Retinal pigment epithelial cell (primary cell): ENCODE measurements around the gene PDZRN3.

Experiments used
- DNase-seq: peaks from one replicate; pipeline ENCODE4 v3.0.0-alpha.2; 2010; ENCODE audit warnings: low read depth
- H3K4me3 ChIP-seq: 2 replicates; pipeline ENCODE4 v1.5.1; 2011; ENCODE audit warnings: mild to moderate bottlenecking, low read length, control low read depth, moderate library complexity
- TF ChIP-seq, protein P1 (sequence below): conservative IDR thresholded peaks from 2 replicates; pipeline ENCODE4 v1.5.1; 2011; ENCODE audit warnings: low read depth, low read length, control low read depth, inconsistent platforms

The PDZRN3 gene

GRCh38 chr3:73653351-73653750 lies 28.6 kb upstream of the PDZRN3 start:
- DNase-seq = no peak
- no peak overlapping the region for H3K4me3 ChIP-seq
- TF ChIP-seq, protein P1, sequence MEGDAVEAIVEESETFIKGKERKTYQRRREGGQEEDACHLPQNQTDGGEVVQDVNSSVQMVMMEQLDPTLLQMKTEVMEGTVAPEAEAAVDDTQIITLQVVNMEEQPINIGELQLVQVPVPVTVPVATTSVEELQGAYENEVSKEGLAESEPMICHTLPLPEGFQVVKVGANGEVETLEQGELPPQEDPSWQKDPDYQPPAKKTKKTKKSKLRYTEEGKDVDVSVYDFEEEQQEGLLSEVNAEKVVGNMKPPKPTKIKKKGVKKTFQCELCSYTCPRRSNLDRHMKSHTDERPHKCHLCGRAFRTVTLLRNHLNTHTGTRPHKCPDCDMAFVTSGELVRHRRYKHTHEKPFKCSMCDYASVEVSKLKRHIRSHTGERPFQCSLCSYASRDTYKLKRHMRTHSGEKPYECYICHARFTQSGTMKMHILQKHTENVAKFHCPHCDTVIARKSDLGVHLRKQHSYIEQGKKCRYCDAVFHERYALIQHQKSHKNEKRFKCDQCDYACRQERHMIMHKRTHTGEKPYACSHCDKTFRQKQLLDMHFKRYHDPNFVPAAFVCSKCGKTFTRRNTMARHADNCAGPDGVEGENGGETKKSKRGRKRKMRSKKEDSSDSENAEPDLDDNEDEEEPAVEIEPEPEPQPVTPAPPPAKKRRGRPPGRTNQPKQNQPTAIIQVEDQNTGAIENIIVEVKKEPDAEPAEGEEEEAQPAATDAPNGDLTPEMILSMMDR = no peak

GRCh38 chr3:73652896-73653295 lies 28.2 kb upstream of the PDZRN3 start:
- no peak for DNase-seq
- no peak overlapping the region for H3K4me3 ChIP-seq
- TF ChIP-seq, protein P1 = no peak

GRCh38 chr3:73637042-73637441 lies 12.3 kb upstream of the PDZRN3 start:
- TF ChIP-seq, protein P1 = no peak
- H3K4me3 ChIP-seq = no peak overlapping the region
- DNase-seq = no peak

GRCh38 chr3:73635254-73635653 lies 10.5 kb upstream of the PDZRN3 start:
- TF ChIP-seq, protein P1 = no peak
- DNase-seq = no peak
- H3K4me3 ChIP-seq = no peak overlapping the region

DNA sequence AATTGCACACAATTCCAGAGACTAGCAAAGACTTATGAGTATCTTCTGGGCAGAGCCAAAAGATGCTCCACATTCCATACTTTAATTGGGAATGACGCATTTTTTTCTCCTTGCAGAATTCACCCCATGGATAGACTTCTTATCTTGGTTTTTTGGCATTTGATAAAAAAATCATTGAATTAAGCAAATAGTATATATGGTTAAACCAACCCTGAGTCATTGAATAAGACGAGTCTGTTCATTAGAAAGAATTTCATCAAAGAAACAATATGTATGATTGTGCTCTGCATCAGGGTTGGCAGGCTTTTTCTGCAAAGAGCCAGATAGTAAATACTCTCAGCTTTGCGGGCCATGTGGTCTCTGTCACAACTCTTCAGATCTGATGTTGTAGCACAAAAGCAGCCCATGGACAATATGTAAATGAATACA lies 9.2 kb upstream of the PDZRN3 start:
- DNase-seq = no peak
- TF ChIP-seq, protein P1 = no peak
- H3K4me3 ChIP-seq = no peak overlapping the region

DNA sequence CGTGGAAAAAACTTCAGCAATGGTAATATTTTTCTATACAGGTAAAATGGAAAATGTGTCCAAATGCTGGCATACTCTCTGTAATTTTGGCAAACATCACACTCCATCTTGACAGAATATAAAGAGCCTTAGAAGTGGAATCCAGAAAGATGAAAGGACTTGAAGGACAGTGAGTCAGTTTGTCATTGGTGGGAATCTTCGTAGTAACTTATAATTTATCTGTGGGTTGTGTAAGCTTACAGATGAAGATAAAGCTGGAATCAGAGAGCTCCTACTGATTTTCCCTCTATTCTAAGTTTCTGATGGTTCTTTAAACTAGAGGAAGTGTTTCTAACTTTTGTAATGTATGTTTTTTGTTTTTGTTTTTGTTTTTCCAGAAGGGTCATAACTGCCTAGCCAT lies 8.7 kb upstream of the PDZRN3 start:
- TF ChIP-seq, protein P1 = no peak
- H3K4me3 ChIP-seq = no peak overlapping the region
- no peak for DNase-seq

GRCh38 chr3:73626106-73626505 lies 1.4 kb upstream of the PDZRN3 start:
- DNase-seq = no peak
- TF ChIP-seq, protein P1 = no peak
- no peak overlapping the region for H3K4me3 ChIP-seq
